ENCODE measurements around the gene TPRG1L.

Gene TPRG1L

DNA sequence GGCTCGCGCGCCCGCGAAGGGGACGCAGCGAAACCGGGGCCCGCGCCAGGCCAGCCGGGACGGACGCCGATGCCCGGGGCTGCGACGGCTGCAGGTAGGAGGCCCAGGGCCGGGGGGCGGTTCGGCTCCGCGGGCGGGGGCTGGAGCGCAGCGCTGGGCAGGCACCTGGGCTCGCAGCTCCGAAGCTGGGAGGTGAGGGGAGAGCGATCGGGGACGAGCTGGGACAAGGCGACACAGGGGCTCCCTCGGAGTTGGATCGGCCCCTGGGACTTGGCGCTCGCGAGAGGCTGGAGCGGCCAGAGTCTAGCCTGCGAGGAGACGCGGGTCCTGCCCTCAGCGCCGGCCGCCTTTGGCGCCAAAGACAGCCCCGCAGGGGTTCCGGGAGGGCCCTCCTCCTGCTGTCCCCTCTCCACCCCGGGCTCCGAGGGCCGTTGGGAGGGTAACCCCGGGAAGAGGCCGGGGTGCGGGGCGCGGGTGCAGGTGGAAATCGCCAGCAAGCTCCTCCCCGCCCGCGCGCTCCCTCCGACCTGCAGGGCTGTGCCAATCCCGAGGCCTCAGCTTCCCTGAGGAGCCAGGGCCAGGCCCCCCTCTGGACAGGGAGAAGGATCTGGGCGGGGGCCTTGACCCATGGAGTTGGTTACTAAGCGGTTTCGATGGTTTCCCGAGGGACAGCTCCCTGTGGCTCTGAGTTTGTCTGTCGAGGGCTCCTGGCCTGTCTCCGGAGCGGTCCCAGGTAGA is 27.9 kb downstream of the TPRG1L start:
- H3K4me3 ChIP-seq (ENCODE audit: low read length): no peak overlapping the region
- no peaks in the 10 kb centered on the region for H3K9me3 ChIP-seq (ENCODE audit: low read length)
- no peaks in the 10 kb centered on the region for H3K36me3 ChIP-seq (ENCODE audit: insufficient read depth, low read length)
- H3K4me1 ChIP-seq (ENCODE audit: insufficient read depth, low read length): peaks cover 10% of the 10 kb centered on the region
- H3K27me3 ChIP-seq (ENCODE audit: insufficient read depth, low read length): peaks cover 72% of the 10 kb centered on the region
- no peak overlapping the region for H2AFZ ChIP-seq (ENCODE audit: low read depth, low read length)

DNA sequence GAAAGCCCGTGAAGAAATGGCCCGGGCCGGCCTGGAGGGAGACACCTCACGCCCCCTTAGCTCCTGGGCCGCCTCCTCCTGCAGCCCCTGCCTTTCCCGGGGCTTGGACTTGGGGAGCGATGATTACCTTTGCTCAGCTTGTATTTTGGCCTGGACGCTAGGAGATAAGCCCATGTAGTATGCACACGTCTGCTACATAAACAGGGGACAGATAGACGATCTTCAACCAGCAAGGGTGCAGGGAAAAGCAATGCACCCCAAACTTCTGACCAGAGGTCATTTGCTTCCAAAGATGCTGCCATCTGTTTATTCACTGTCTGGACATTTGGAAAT is 28.4 kb downstream of the TPRG1L start:
- Histone ChIP-seq H3K27me3 (ENCODE audit: insufficient read depth, low read length) (peaks cover 78% of the 10 kb centered on the region), H3K36me3 (ENCODE audit: insufficient read depth, low read length) (no peaks in the 10 kb centered on the region), H2AFZ (ENCODE audit: low read depth, low read length) (no peak overlapping the region), H3K4me1 (ENCODE audit: insufficient read depth, low read length) (peaks cover 10% of the 10 kb centered on the region), H3K9me3 (ENCODE audit: low read length) (no peaks in the 10 kb centered on the region), H3K4me3 (ENCODE audit: low read length) (no peak overlapping the region)

DNA sequence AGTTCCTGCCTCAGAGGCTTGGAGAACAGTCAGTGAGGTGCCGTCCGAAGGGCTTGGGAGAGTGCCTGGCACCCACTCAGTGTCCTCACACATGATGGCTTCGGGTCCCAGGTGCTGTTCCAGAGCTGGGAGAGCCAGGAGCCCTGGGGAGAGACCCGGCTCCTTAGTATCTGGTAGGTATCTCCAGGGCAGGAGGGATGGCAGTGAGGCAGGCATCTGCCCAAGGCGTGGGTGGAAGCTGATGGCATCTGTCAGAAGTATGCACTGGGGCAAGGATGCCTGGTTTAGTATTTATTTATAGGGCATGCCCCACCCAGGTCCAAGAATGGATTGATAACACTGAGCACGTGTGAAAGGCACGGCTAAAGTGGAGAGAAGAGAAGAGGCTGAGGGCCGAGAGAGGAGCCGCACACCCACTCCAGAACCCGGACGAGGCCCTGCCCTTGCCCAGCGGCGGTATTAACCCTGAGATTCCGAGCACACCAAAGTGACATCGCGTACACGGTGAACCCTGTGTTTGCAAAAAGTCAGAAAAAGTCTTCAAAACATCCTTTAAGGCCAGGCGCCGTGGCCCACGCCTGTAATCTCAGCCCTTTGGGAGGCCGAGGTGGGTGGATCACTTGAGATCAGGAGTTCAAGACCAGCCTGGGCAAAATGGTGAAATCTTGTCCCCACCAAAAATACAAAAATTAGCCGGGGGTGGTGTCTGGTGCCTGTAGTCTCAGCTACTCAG is 29.9 kb downstream of the TPRG1L start:
- H3K4me1 ChIP-seq (ENCODE audit: insufficient read depth, low read length): peaks cover 4% of the 10 kb centered on the region
- H3K27me3 ChIP-seq (ENCODE audit: insufficient read depth, low read length): peaks cover 84% of the 10 kb centered on the region
- H3K4me3 ChIP-seq (ENCODE audit: low read length): no peak overlapping the region
- no peaks in the 10 kb centered on the region for H3K36me3 ChIP-seq (ENCODE audit: insufficient read depth, low read length)
- H2AFZ ChIP-seq (ENCODE audit: low read depth, low read length): no peak overlapping the region
- no peaks in the 10 kb centered on the region for H3K9me3 ChIP-seq (ENCODE audit: low read length)

DNA sequence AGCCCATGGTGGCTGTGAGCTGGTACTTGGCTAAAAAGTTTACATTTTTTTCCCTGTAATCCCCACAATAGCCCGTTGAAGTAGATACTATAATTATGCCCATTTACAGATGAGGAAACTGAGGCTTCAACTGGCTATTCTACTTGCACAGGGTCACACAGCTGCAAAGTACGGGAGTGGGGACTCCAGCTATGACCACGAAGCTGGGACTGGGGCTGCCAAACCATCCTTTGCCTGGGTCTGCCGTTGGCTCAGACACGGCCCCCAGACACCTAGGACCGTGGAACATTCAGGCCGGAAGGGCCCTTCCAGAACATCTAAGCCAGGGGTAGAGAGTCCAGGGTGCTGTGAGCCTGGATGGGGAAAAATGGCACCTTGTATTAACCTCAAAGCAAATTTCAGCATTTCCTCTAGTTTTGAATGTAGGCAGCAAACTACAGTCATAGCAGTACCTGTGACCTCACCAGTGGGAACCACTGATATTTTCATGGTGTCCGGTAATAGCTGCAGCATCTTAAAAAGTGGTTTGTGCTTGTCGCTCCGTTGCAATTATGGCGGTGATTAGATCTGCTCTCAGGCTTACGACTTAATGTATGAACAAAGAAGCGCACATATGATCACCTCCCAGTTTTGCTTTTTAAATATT is 31.8 kb downstream of the TPRG1L start:
- H3K9me3 ChIP-seq (ENCODE audit: low read length): no peaks in the 10 kb centered on the region
- H3K4me1 ChIP-seq (ENCODE audit: insufficient read depth, low read length): no peaks in the 10 kb centered on the region
- H3K36me3 ChIP-seq (ENCODE audit: insufficient read depth, low read length): no peaks in the 10 kb centered on the region
- H2AFZ ChIP-seq (ENCODE audit: low read depth, low read length): no peak overlapping the region
- H3K27me3 ChIP-seq (ENCODE audit: insufficient read depth, low read length): peaks cover 77% of the 10 kb centered on the region
- H3K4me3 ChIP-seq (ENCODE audit: low read length): no peak overlapping the region

DNA sequence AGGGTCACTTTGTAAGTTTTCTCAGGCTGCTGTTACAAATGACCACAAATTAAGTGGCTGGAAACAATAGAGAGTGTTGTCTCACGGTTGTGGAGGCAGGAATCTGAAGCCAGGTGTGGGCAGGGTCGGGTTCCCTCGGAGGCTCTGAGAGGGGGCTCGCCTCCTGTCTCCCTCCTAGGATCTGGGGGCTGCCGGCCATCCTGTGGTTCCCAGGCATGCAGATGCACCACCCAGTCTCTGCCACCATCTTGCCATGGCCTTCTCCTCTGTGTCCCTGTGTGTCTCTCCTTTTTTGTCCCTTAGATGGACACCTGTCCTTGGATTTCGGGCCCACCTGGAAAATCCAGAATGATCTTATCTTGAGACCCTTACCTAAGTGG is 32.3 kb downstream of the TPRG1L start:
- Histone ChIP-seq H3K27me3 (ENCODE audit: insufficient read depth, low read length) (peaks cover 72% of the 10 kb centered on the region), H3K4me1 (ENCODE audit: insufficient read depth, low read length) (no peaks in the 10 kb centered on the region), H3K4me3 (ENCODE audit: low read length) (no peak overlapping the region), H3K36me3 (ENCODE audit: insufficient read depth, low read length) (no peaks in the 10 kb centered on the region), H3K9me3 (ENCODE audit: low read length) (no peaks in the 10 kb centered on the region), H2AFZ (ENCODE audit: low read depth, low read length) (no peak overlapping the region)

DNA sequence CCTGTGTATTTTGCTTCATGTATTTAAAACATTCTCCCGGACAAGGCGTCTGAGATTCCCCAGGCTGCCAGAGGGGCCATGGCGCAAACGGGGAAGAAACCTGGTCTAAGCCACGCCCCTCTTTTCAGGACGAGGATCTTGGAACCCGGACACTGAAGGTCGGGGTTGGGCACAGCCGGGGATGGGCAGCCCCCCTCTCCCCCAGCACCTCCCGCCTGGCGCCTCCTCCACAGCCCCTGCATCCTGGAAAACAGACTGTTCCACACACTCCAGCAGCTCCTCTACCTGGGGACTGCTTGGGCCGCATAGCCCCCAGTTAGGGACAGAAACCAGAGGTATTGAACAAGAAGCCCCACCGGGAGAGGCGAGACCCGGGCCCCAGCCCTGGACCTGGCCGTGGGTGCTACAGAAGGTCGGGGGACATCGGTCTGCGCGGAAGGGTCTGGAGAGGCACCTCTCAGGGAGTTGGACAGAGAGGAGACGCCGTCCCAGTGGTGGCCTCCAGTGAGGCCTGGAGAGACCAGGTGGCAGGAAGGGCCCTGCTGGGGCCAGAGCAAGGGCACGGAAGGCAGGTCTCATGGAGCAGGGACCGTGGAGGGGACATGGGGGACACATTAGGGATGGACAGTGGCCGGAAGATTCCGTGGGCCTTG is 32.9 kb downstream of the TPRG1L start:
- Histone ChIP-seq H3K9me3 (ENCODE audit: low read length) (no peaks in the 10 kb centered on the region), H3K27me3 (ENCODE audit: insufficient read depth, low read length) (peaks cover 66% of the 10 kb centered on the region), H3K4me1 (ENCODE audit: insufficient read depth, low read length) (no peaks in the 10 kb centered on the region), H3K4me3 (ENCODE audit: low read length) (no peak overlapping the region), H2AFZ (ENCODE audit: low read depth, low read length) (no peak overlapping the region), H3K36me3 (ENCODE audit: insufficient read depth, low read length) (no peaks in the 10 kb centered on the region)

DNA sequence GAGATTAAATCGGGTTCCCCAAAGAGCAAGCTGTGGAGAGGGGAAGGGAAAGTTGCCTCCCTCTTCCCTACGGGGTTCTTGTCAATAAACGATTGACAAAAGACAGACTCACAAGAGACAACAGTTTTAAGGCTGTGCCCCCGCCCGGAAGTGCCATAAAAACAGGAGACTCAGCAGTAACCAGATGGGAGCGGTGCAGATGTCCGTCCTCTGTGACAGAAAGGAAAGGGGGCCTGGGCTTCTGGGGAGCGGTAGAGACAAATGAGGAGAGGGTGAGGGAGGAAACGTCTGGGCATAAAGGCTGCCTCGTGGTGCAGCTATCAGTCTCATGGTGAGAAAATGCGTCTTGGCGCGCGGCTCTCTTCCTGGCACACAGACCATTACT is 33.4 kb downstream of the TPRG1L start:
- no peaks in the 10 kb centered on the region for H3K4me1 ChIP-seq (ENCODE audit: insufficient read depth, low read length)
- no peak overlapping the region for H3K4me3 ChIP-seq (ENCODE audit: low read length)
- H3K27me3 ChIP-seq (ENCODE audit: insufficient read depth, low read length): peaks cover 60% of the 10 kb centered on the region
- H2AFZ ChIP-seq (ENCODE audit: low read depth, low read length): no peak overlapping the region
- H3K36me3 ChIP-seq (ENCODE audit: insufficient read depth, low read length): no peaks in the 10 kb centered on the region
- no peaks in the 10 kb centered on the region for H3K9me3 ChIP-seq (ENCODE audit: low read length)

DNA sequence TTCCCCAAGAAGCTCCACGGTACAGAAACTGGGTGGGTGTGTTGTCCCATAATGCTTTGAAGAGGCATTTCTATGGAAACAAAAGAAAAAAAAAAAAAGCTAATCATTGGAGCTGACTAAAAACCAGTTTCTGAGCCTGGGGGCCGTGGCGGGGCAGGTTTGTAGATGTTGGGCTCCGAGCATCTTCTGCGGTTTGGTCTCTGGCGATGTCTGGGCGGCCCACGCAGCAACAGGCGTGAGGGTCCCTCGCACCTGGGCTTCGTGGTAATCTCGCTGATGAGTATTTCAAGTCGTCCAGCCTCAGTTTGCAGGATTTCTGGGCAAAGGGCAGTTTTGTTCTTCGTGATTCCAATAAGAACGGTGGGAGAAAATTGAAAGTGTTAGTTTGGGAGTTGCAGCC is 34.3 kb downstream of the TPRG1L start:
- no peak overlapping the region for H2AFZ ChIP-seq (ENCODE audit: low read depth, low read length)
- peaks cover 52% of the 10 kb centered on the region for H3K27me3 ChIP-seq (ENCODE audit: insufficient read depth, low read length)
- no peaks in the 10 kb centered on the region for H3K36me3 ChIP-seq (ENCODE audit: insufficient read depth, low read length)
- H3K4me3 ChIP-seq (ENCODE audit: low read length): no peak overlapping the region
- no peaks in the 10 kb centered on the region for H3K4me1 ChIP-seq (ENCODE audit: insufficient read depth, low read length)
- H3K9me3 ChIP-seq (ENCODE audit: low read length): no peaks in the 10 kb centered on the region

DNA sequence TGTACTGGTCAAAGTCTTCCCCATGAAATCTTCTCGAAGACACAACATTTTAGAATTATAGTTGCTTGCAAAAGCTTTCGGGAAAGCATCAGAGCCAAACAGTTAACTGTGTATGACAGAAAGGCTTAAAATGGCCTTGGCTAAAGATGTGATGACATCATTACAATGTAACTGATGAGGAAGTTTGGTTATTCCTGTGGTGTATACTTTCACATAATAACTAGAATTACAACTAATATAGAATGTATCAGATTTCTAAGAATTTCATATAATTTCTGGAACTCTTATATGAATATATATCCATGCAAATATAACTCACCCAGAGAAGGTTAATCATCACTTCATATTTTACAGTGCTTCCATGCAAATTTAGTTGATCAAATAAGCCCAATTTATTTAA is 35.9 kb downstream of the TPRG1L start:
- no peaks in the 10 kb centered on the region for H3K36me3 ChIP-seq (ENCODE audit: insufficient read depth, low read length)
- H3K9me3 ChIP-seq (ENCODE audit: low read length): no peaks in the 10 kb centered on the region
- no peaks in the 10 kb centered on the region for H3K4me1 ChIP-seq (ENCODE audit: insufficient read depth, low read length)
- peaks cover 36% of the 10 kb centered on the region for H3K27me3 ChIP-seq (ENCODE audit: insufficient read depth, low read length)
- no peak overlapping the region for H3K4me3 ChIP-seq (ENCODE audit: low read length)
- no peak overlapping the region for H2AFZ ChIP-seq (ENCODE audit: low read depth, low read length)

DNA sequence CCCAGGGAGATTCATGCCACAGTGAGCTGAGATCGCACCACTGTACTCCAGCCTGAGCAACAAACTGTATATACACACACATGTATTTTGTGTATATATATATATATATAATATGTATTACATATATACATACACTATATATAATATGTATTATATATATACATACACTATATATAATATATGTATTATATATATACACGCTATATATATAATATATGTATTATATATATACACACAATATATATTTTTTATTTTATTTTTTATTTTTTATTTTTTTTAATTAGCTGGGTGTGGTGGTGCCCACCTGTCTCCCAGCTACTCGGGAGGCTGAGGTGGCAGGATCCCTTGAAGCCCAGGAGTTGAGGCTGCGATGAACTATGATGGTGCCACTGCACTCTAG is 36.8 kb downstream of the TPRG1L start:
- Histone ChIP-seq H3K36me3 (ENCODE audit: insufficient read depth, low read length) (no peaks in the 10 kb centered on the region), H3K4me3 (ENCODE audit: low read length) (no peak overlapping the region), H2AFZ (ENCODE audit: low read depth, low read length) (no peak overlapping the region), H3K27me3 (ENCODE audit: insufficient read depth, low read length) (peaks cover 28% of the 10 kb centered on the region), H3K4me1 (ENCODE audit: insufficient read depth, low read length) (peaks cover 7% of the 10 kb centered on the region), H3K9me3 (ENCODE audit: low read length) (no peaks in the 10 kb centered on the region)

DNA sequence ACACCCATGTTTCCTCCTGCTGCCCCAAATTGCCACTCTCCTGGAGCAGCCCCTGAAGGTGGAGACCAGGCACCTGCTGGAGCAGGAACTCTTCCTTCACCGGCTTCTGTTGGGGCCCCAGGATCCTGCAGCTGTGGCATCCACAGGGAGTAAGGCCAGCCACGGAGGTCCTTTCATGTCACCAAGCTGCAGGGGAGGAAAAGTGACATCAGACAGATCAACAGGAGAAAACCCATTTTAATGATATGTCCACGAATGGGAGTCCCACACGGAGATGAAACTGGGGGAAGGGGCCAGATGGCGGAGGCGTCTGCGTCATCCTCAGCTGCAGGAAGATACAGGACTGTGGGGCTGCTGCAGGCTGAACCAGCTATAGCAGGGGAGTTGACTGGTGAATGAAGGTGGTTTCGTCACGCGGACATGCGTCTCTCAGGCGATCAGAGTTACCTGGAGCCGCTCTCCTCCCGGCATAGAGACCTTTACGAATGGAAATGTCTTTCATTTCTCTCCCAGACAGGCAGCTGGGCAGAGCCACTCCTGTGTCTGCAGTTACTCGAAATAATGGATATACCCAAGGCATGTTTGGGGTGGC is 37.4 kb downstream of the TPRG1L start:
- Histone ChIP-seq H3K9me3 (ENCODE audit: low read length) (no peaks in the 10 kb centered on the region), H3K27me3 (ENCODE audit: insufficient read depth, low read length) (peaks cover 23% of the 10 kb centered on the region), H3K4me1 (ENCODE audit: insufficient read depth, low read length) (peaks cover 12% of the 10 kb centered on the region), H3K4me3 (ENCODE audit: low read length) (no peak overlapping the region), H2AFZ (ENCODE audit: low read depth, low read length) (no peak overlapping the region), H3K36me3 (ENCODE audit: insufficient read depth, low read length) (no peaks in the 10 kb centered on the region)

DNA sequence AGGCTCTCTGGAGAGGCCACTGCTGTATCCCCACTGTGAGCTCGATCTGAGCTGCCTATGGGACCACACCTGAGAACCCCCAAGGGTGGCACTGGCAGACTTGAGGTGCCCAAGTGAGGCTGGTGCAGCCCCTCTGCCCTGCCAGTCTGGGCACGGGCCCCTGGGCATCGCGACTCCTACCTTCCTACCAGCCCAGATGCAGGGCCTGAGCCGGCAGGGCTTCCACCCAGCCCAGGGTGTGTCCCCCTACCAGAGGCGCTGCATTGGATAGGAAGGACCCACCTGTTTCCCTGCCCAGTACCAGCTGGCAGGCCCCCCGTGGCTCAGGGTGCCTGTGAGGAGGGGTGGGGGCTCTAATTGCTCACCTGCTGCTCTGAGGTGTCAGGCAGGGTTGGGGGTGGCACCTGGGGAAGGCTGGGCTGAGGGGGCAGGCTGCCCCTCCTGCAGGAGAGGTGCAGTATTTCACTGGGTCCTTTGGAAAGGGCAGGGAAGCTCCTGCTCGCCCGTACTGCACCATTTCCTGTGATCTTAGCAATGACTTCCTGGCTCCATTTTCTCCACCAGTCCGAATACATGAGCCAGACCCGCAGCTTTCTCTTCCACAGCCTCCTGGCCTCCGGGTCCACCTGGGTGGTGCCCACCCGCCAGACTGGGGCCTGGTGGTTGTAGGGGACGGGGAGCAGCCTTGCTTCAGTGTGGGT is 39.3 kb downstream of the TPRG1L start:
- Histone ChIP-seq H3K9me3 (ENCODE audit: low read length) (no peaks in the 10 kb centered on the region), H3K4me1 (ENCODE audit: insufficient read depth, low read length) (peaks cover 19% of the 10 kb centered on the region), H3K36me3 (ENCODE audit: insufficient read depth, low read length) (no peaks in the 10 kb centered on the region), H2AFZ (ENCODE audit: low read depth, low read length) (no peak overlapping the region), H3K4me3 (ENCODE audit: low read length) (no peak overlapping the region), H3K27me3 (ENCODE audit: insufficient read depth, low read length) (peaks cover 8% of the 10 kb centered on the region)

Measured in neuron (in vitro differentiated cells).